Esophagus squamous epithelium (tissue), 5 donors: ENCODE measurements around the gene IL16. TPM values are rescaled to one million over a fixed set of nuclear protein-coding genes. Genes with fewer than 3 reads are reported as not detected.
A peak's percentile ranks its signal among the peaks of the same experiment; 100 is the strongest.

Source experiments
- DNase-seq: peaks from one replicate; lab custom pipeline; 2025; lab: John Stamatoyannopoulos, UW
- H3K27ac ChIP-seq, 4 donors: fragments of 200-600 bp; sonication (generic); one replicate each; pipeline ENCODE4 v1.5.1; 2016 to 2019; ENCODE audit warnings: mild to moderate bottlenecking in 1 of 4
- H3K27me3 ChIP-seq, 4 donors: fragments of 200-600 bp; sonication (generic); 1 replicate in 3 of 4; 2 replicates in 1 of 4; pipeline versions ENCODE4 v1.5.1 to v1.6.0; 2017 to 2021; ENCODE audit warnings: antibody characterized with exemption in 1 of 4
- H3K36me3 ChIP-seq, 3 donors: fragments of 200-600 bp; sonication (generic); one replicate each; pipeline ENCODE4 v1.5.1; 2016 to 2019
- H3K4me1 ChIP-seq, 3 donors: fragments of 200-600 bp; sonication (generic); one replicate each; pipeline ENCODE4 v1.5.1; 2017 to 2019
- H3K4me3 ChIP-seq, 4 donors: fragments of 200-600 bp; sonication (generic); 1 replicate in 3 of 4; 2 replicates in 1 of 4; pipeline ENCODE4 v1.5.1; 2016 to 2019; ENCODE audit warnings: mild to moderate bottlenecking in 2 of 4, moderate library complexity in 1 of 4
- H3K9me3 ChIP-seq, 3 donors: fragments of 200-600 bp; sonication (generic); one replicate each; pipeline ENCODE4 v1.5.1; 2016 to 2019
- CTCF ChIP-seq, 6 experiments: fragments of 450-650 bp in 4 of 6; fragments of 200-600 bp in 2 of 6; sonication (generic) in 2 of 6; IDR thresholded peaks; one replicate each; pipeline ENCODE4 v1.5.1; 2016 to 2019; ENCODE audit warnings: antibody characterized with exemption in 6 of 6, mild to moderate bottlenecking in 4 of 6, moderate library complexity in 4 of 6
- POLR2A ChIP-seq, 4 donors: fragments of 450-650 bp; IDR thresholded peaks; one replicate each; pipeline ENCODE4 v1.6.1; 2017; ENCODE audit warnings: antibody characterized with exemption in 4 of 4, mild to moderate bottlenecking in 4 of 4, moderate library complexity in 3 of 4
- WGBS, 2 donors: methylation state at CpG; one replicate each; pipeline ENCODE4 v1.1.5; 2018; 5-methylcytosine and 5-hydroxymethylcytosine counted together
- intact Hi-C: fragments of 100-400 bp; cut with DNase I; formaldehyde crosslinking; loops from one replicate; pipeline ENCODE4 v1.15.0; 2022
- total RNA-seq, 4 donors: library from RNA; depleted of rRNA; stranded (reverse); fragments of >200 nt; gene quantifications; one replicate each; pipeline ENCODE4 v1.1.0, GENCODE V29; 2016
- donor health status: DM: yes; HTN: yes; CAD: no.

IL16 gene
- total RNA-seq, 4 donors from 2014 or later = 2.3 to 20.0 (median 4.6) TPM

- H3K27me3 ChIP-seq = peaks cover 0 to 12% (median 0%) of the 10 kb centered on the region in 4 donors
- TF ChIP-seq CTCF (IDR thresholded peaks at IDR 0.05) = no peak
- TF ChIP-seq POLR2A (IDR thresholded peaks at IDR 0.05) = no peak
- DNase-seq = no peak
- intact Hi-C loops = no loop called here
- no peaks in the 10 kb centered on the region for H3K4me1 ChIP-seq
- H3K36me3 ChIP-seq = no peaks in the 10 kb centered on the region
- peaks cover 0 to 16% (median 5%) of the 10 kb centered on the region in 3 donors for H3K9me3 ChIP-seq
- H3K4me3 ChIP-seq = no peak overlapping the region
- H3K27ac ChIP-seq = no peak overlapping the region
Observed at GRCh38 chr15:81213982-81214381, 17.3 kb downstream of the IL16 start.

GRCh38 chr15:81215531-81215930 is 18.9 kb downstream of the IL16 start:
- Histone ChIP-seq H3K27ac (no peak overlapping the region), H3K4me3 (no peak overlapping the region), H3K27me3 (peaks cover 0 to 12% (median 0%) of the 10 kb centered on the region in 4 donors), H3K9me3 (peaks cover 0 to 16% (median 5%) of the 10 kb centered on the region in 3 donors), H3K4me1 (no peaks in the 10 kb centered on the region), H3K36me3 (no peaks in the 10 kb centered on the region)
- DNase-seq = no peak
- 69 to 100% methylated on average over 2 of the region's 2 CpGs for WGBS, 2 donors
- intact Hi-C loops = no loop called here
- no peak for TF ChIP-seq POLR2A (IDR thresholded peaks at IDR 0.05)
- TF ChIP-seq CTCF (IDR thresholded peaks at IDR 0.05) = no peak

- WGBS, 2 donors = 79% methylated on average over 2 of the region's 2 CpGs; no CpG with 5 or more reads in 1 of the 2 donors
- no peak for DNase-seq
Observed at GRCh38 chr15:81215983-81216382, 19.3 kb downstream of the IL16 start.

GRCh38 chr15:81216422-81216821 is 19.7 kb downstream of the IL16 start:
- no peaks in the 10 kb centered on the region for H3K36me3 ChIP-seq
- intact Hi-C loops = no loop called here
- H3K9me3 ChIP-seq = peaks cover 0 to 16% (median 5%) of the 10 kb centered on the region in 3 donors
- H3K4me3 ChIP-seq = no peak overlapping the region
- TF ChIP-seq CTCF (IDR thresholded peaks at IDR 0.05) (no peak), POLR2A (IDR thresholded peaks at IDR 0.05) (no peak)
- WGBS, 2 donors = 45 to 75% methylated on average over 3 of the region's 3 CpGs
- peaks cover 0 to 12% (median 0%) of the 10 kb centered on the region in 4 donors for H3K27me3 ChIP-seq
- no peak for DNase-seq
- peaks cover 0 to 5% (median 0%) of the 10 kb centered on the region in 3 donors for H3K4me1 ChIP-seq
- H3K27ac ChIP-seq = no peak overlapping the region

More at GRCh38 chr15:81215983-81216382, 19.3 kb downstream of the IL16 start:
- Histone ChIP-seq H3K27me3 (peaks cover 0 to 12% (median 0%) of the 10 kb centered on the region in 4 donors), H3K4me1 (peaks cover 0 to under 1% (median 0%) of the 10 kb centered on the region in 3 donors), H3K36me3 (no peaks in the 10 kb centered on the region), H3K9me3 (peaks cover 0 to 16% (median 5%) of the 10 kb centered on the region in 3 donors), H3K27ac (no peak overlapping the region), H3K4me3 (no peak overlapping the region)
- TF ChIP-seq POLR2A (IDR thresholded peaks at IDR 0.05) (no peak), CTCF (IDR thresholded peaks at IDR 0.05) (no peak)
- intact Hi-C loops = no loop called here

- H3K4me1 ChIP-seq = peaks cover 0 to 33% (median 5%) of the 10 kb centered on the region in 3 donors
- TF ChIP-seq CTCF (IDR thresholded peaks at IDR 0.05) (no peak), POLR2A (IDR thresholded peaks at IDR 0.05) (no peak)
- no peaks in the 10 kb centered on the region for H3K36me3 ChIP-seq
- no peaks in the 10 kb centered on the region for H3K9me3 ChIP-seq
- H3K27me3 ChIP-seq = no peaks in the 10 kb centered on the region
- intact Hi-C loops = no loop called here
- H3K27ac ChIP-seq = peak overlapping the region in 3 of 4 donors; percentile 13 to 70 (median 52)
- 55 to 80% methylated on average over 1 of the region's 1 CpG for WGBS, 2 donors
- DNase-seq = no peak
- no peak overlapping the region for H3K4me3 ChIP-seq
Observed at GRCh38 chr15:81221449-81221848, 24.8 kb downstream of the IL16 start.
